MM.1S (cell line): ENCODE data around the gene INSIG2.

Experiments used
- EZH2phosphoT487 ChIP-seq: fragments of 300-600 bp; sonication (generic); IDR thresholded peaks from 2 replicates; pipeline ENCODE4 v1.6.1; 2018; ENCODE audit warnings: antibody characterized with exemption, low read length
- TF ChIP-seq, protein P1 (sequence below): fragments of 300-600 bp; sonication (generic); IDR thresholded peaks from 2 replicates; pipeline ENCODE4 v1.5.1; 2016; ENCODE audit warnings: antibody characterized with exemption, low read length, mixed read lengths

DNA sequence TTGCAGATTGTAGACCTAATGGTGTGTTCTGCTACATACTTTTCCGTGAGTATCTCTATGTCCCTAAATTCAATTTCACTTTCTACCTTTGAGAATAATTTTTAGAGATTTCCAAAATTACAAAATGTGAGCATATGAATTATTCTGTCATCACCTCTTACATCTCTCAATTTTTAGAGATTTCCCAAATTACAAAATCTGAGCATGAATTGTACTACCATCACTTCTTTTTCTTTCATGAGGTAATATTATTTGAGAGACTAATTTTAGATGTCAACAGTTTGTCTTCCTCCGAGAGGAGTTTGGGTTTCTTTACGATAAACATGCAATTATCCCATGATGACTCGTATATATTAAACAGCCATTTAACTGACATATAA is 32.1 kb downstream of the INSIG2 start:
- TF ChIP-seq, protein P1, sequence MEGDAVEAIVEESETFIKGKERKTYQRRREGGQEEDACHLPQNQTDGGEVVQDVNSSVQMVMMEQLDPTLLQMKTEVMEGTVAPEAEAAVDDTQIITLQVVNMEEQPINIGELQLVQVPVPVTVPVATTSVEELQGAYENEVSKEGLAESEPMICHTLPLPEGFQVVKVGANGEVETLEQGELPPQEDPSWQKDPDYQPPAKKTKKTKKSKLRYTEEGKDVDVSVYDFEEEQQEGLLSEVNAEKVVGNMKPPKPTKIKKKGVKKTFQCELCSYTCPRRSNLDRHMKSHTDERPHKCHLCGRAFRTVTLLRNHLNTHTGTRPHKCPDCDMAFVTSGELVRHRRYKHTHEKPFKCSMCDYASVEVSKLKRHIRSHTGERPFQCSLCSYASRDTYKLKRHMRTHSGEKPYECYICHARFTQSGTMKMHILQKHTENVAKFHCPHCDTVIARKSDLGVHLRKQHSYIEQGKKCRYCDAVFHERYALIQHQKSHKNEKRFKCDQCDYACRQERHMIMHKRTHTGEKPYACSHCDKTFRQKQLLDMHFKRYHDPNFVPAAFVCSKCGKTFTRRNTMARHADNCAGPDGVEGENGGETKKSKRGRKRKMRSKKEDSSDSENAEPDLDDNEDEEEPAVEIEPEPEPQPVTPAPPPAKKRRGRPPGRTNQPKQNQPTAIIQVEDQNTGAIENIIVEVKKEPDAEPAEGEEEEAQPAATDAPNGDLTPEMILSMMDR: no peak
- no peak for TF ChIP-seq EZH2phosphoT487
